ENCODE measurements around the gene PTCD2.

DNA sequence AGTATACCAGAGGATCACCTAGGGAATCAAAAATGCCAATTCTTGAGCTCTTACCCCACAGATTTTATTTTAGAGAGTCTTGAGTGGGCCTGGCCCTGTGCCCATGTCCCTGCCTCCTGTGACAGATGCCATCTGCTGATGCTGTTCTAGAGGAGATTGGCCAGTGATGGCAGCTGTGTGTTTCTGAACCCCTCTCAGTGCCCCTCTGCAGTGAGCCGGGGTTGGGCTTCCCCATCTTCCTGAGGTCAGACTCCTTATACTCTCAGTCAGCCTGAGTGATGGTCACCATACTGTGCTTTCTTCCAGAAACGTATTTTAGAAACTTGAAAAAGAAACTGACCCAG, 6.1 kb downstream of the PTCD2 start:
- TF ChIP-seq CTCF (conservative IDR thresholded peaks at IDR 0.05; ENCODE audit: low read depth, low read length), result no peak
- no peak for TF ChIP-seq EZH2 (IDR thresholded peaks at IDR 0.05; ENCODE audit: borderline replicate concordance, low read depth, low read length, poor library complexity, severe bottlenecking)
